IMR-90 (cell line): ENCODE measurements around the gene GSTA2. TPM values are rescaled to one million over a fixed set of nuclear protein-coding genes. Genes with fewer than 3 reads are reported as not detected.

Experiments
- ATAC-seq: fragments of 200-7000 bp; cut with Tn5 transposase; 2 replicates; pipeline ENCODE4 v1.9.1; 2020; ENCODE audit warnings: low read depth, mild to moderate bottlenecking, moderate library complexity
- BruUV-seq: library from RNA; stranded (reverse); fragments of 400-500 nt; replicated peaks from 2 replicates; lab custom pipeline; 2021; lab: Mats Ljungman, UMichigan
- CTCF ChIA-PET: fragments of 300-600 bp; formaldehyde crosslinking; extraction: SDS; loops from one replicate; lab custom pipeline; 2021; ENCODE audit warnings: antibody characterized with exemption; lab: Yijun Ruan, JAX
- POLR2A ChIA-PET: fragments of 300-600 bp; sonication (Branson Sonifier 250); formaldehyde crosslinking; loops from one replicate; lab custom pipeline; 2022; ENCODE audit warnings: antibody characterized with exemption; ENCODE audit not compliant: unreplicated experiment; lab: Charles Lee
- DNase-seq: peaks from one replicate; pipeline ENCODE4 v3.0.0; 2013
- H2AFZ ChIP-seq: replicated peaks from 2 replicates; pipeline ENCODE3; 2013; ENCODE audit warnings: low read length, mild to moderate bottlenecking; ENCODE audit not compliant: poor library complexity
- H2AK5ac ChIP-seq: 2 replicates; pipeline ENCODE4 v1.6.1; 2013; ENCODE audit warnings: low read depth, low read length, inconsistent platforms
- H2AK9ac ChIP-seq: replicated peaks from 2 replicates; pipeline ENCODE3; 2013; ENCODE audit warnings: mild to moderate bottlenecking, low read depth, low read length, moderate library complexity; ENCODE audit not compliant: poor library complexity
- H2BK120ac ChIP-seq: 2 replicates; pipeline ENCODE4 v1.6.1; 2013; ENCODE audit warnings: low read depth, low read length, inconsistent platforms
- H2BK15ac ChIP-seq: 3 replicates; pipeline ENCODE4 v1.6.1; 2013; ENCODE audit warnings: low read depth, low read length, inconsistent platforms
- H2BK20ac ChIP-seq: 2 replicates; pipeline ENCODE4 v1.6.1; 2013; ENCODE audit warnings: low read depth, mild to moderate bottlenecking, inconsistent platforms, low read length, moderate library complexity
- H2BK5ac ChIP-seq: 2 replicates; pipeline ENCODE4 v1.6.1; 2013; ENCODE audit warnings: mild to moderate bottlenecking, low read depth, low read length, inconsistent platforms; ENCODE audit not compliant: poor library complexity, severe bottlenecking
- H3K14ac ChIP-seq: replicated peaks from 2 replicates; pipeline ENCODE4 v1.6.1; 2013; ENCODE audit warnings: low read depth, low read length, inconsistent platforms
- H3K18ac ChIP-seq: 2 replicates; pipeline ENCODE4 v1.6.1; 2013; ENCODE audit warnings: low read depth, low read length, control low read depth
- H3K23ac ChIP-seq: 2 replicates; pipeline ENCODE4 v1.6.1; 2013; ENCODE audit warnings: low read depth, low read length, inconsistent platforms
- H3K27ac ChIP-seq: 2 replicates; pipeline ENCODE4 v1.5.1; 2013; ENCODE audit warnings: mild to moderate bottlenecking, control low read depth, low read length; ENCODE audit not compliant: insufficient read depth
- H3K27me3 ChIP-seq: 2 replicates; pipeline ENCODE4 v1.6.1; 2013; ENCODE audit warnings: low read length; ENCODE audit not compliant: control insufficient read depth, insufficient read depth
- H3K36me3 ChIP-seq: 2 replicates; pipeline ENCODE4 v1.6.1; 2013; ENCODE audit warnings: low read length, mixed read lengths; ENCODE audit not compliant: control insufficient read depth, insufficient read depth
- H3K4ac ChIP-seq: 2 replicates; pipeline ENCODE4 v1.6.1; 2013; ENCODE audit warnings: low read depth, low read length, inconsistent platforms
- H3K4me1 ChIP-seq: 2 replicates; pipeline ENCODE4 v1.6.1; 2013; ENCODE audit warnings: low read length, mixed read lengths; ENCODE audit not compliant: control insufficient read depth, insufficient read depth
- H3K4me2 ChIP-seq: 2 replicates; pipeline ENCODE4 v1.6.1; 2013; ENCODE audit warnings: low read depth, mild to moderate bottlenecking, control low read depth, low read length, moderate library complexity
- H3K4me3 ChIP-seq: 2 replicates; pipeline ENCODE4 v1.5.1; 2013; ENCODE audit warnings: low read depth, mild to moderate bottlenecking, control low read depth, low read length, moderate library complexity; ENCODE audit not compliant: insufficient read depth
- H3K56ac ChIP-seq: 2 replicates; pipeline ENCODE4 v1.6.1; 2013; ENCODE audit warnings: low read length, inconsistent platforms; ENCODE audit not compliant: insufficient read depth; ENCODE audit errors: extremely low read depth
- H3K79me1 ChIP-seq, 2 experiments: 2 replicates each; pipeline ENCODE4 v1.6.1; 2013; ENCODE audit warnings: low read length in 2 of 2, inconsistent platforms in 1 of 2, low read depth in 1 of 2
- H3K9ac ChIP-seq: 2 replicates; pipeline ENCODE4 v1.6.1; 2013; ENCODE audit warnings: low read depth, low read length, control low read depth
- H3K9me1 ChIP-seq: 2 replicates; pipeline ENCODE4 v1.6.1; 2013; ENCODE audit warnings: low read length, inconsistent platforms; ENCODE audit not compliant: insufficient read depth
- H3K9me3 ChIP-seq: 2 replicates; pipeline ENCODE4 v1.6.1; 2013; ENCODE audit warnings: low read length; ENCODE audit not compliant: control insufficient read depth, insufficient read depth
- H4K20me1 ChIP-seq: 2 replicates; pipeline ENCODE4 v1.6.1; 2013; ENCODE audit warnings: low read length, inconsistent platforms; ENCODE audit not compliant: insufficient read depth
- H4K5ac ChIP-seq: 2 replicates; pipeline ENCODE4 v1.6.1; 2013; ENCODE audit warnings: mild to moderate bottlenecking, low read depth, low read length, control low read depth
- H4K8ac ChIP-seq, 2 experiments: 2 replicates each; pipeline ENCODE4 v1.6.1; 2013; ENCODE audit warnings: low read depth in 2 of 2, low read length in 2 of 2, control low read depth in 1 of 2, inconsistent platforms in 1 of 2
- H4K91ac ChIP-seq: 2 replicates; pipeline ENCODE4 v1.6.1; 2013; ENCODE audit warnings: low read depth, low read length, inconsistent platforms; ENCODE audit not compliant: insufficient read depth
- BHLHE40 ChIP-seq: fragments of 150-350 bp; IDR thresholded peaks from 2 replicates; pipeline ENCODE4 v1.6.1; 2016; ENCODE audit warnings: mild to moderate bottlenecking, low read depth, low read length
- CEBPB ChIP-seq: IDR thresholded peaks from 2 replicates; pipeline ENCODE4 v1.6.1; 2012; ENCODE audit warnings: low read depth, low read length, improper control_type of control experiment
- FOS ChIP-seq: fragments of 150-350 bp; IDR thresholded peaks from 2 replicates; pipeline ENCODE4 v1.6.1; 2016; ENCODE audit warnings: low read depth, low read length
- MAFK ChIP-seq: IDR thresholded peaks from 2 replicates; pipeline ENCODE4 v1.6.1; 2012; ENCODE audit warnings: low read depth, low read length, improper control_type of control experiment
- MAZ ChIP-seq: IDR thresholded peaks from 2 replicates; pipeline ENCODE4 v1.6.1; 2012; ENCODE audit warnings: low read depth, mild to moderate bottlenecking, low read length, improper control_type of control experiment, moderate library complexity, borderline replicate concordance
- MXI1 ChIP-seq: IDR thresholded peaks from 2 replicates; pipeline ENCODE4 v1.6.1; 2012; ENCODE audit warnings: low read depth, mild to moderate bottlenecking, low read length, moderate library complexity, borderline replicate concordance
- NFE2L2 ChIP-seq: fragments of 150-350 bp; IDR thresholded peaks from 2 replicates; pipeline ENCODE4 v1.6.1; 2016; ENCODE audit warnings: low read depth, mild to moderate bottlenecking, low read length
- POLR2A ChIP-seq: IDR thresholded peaks from 2 replicates; pipeline ENCODE4 v1.6.1; 2012; ENCODE audit warnings: mild to moderate bottlenecking, low read depth, low read length
- RAD21 ChIP-seq: IDR thresholded peaks from 2 replicates; pipeline ENCODE4 v1.6.1; 2012; ENCODE audit warnings: low read length, improper control_type of control experiment
- RCOR1 ChIP-seq: IDR thresholded peaks from 2 replicates; pipeline ENCODE4 v1.6.1; 2012; ENCODE audit warnings: mild to moderate bottlenecking, low read length, improper control_type of control experiment; ENCODE audit not compliant: insufficient replicate concordance
- RFX5 ChIP-seq: IDR thresholded peaks from 2 replicates; pipeline ENCODE4 v1.8.0; 2012; ENCODE audit warnings: low read depth, mild to moderate bottlenecking, low read length, moderate library complexity
- SMC3 ChIP-seq: fragments of 150-350 bp; IDR thresholded peaks from 2 replicates; pipeline ENCODE4 v1.6.1; 2016; ENCODE audit warnings: low read depth, mild to moderate bottlenecking, antibody characterized with exemption, low read length, moderate library complexity
- USF2 ChIP-seq: fragments of 150-350 bp; IDR thresholded peaks from 2 replicates; pipeline ENCODE4 v1.6.1; 2017; ENCODE audit warnings: mild to moderate bottlenecking, antibody characterized with exemption, low read length, low read depth
- dilution Hi-C: fragments of 300-500 bp; cut with HindIII; formaldehyde crosslinking; loops from one replicate; pipeline ENCODE4 v1.14.3; 2018; ENCODE audit warnings: low sequenced_read_pairs; ENCODE audit not compliant: unreplicated experiment
- in situ Hi-C: fragments of 300-500 bp; cut with MboI; formaldehyde crosslinking; loops from 3 replicates; pipeline ENCODE4 v1.14.3; 2019; ENCODE audit warnings: low sequenced_read_pairs, inconsistent platforms, mixed read lengths
- intact Hi-C: fragments of 100-400 bp; cut with micrococcal nuclease; formaldehyde crosslinking; loops from 2 replicates; pipeline ENCODE4 v1.10.0; 2022
- polyA plus RNA-seq, 3 experiments: library from polyadenylated mRNA; depleted of rRNA; stranded (reverse); fragments of >200 nt; gene quantifications; 2 replicates each; pipeline ENCODE4 v1.2.3, GENCODE V29; 2012; ENCODE audit warnings: low replicate concordance in 1 of 3
- total RNA-seq: library from RNA; depleted of rRNA; stranded (reverse); fragments of >200 nt; gene quantifications from 2 replicates; pipeline ENCODE4 v1.2.3, GENCODE V29; 2012

GSTA2 gene
- total and polyA plus RNA-seq, 2 of the 4 experiments (the other 2 are of a cell fraction) = not detected

GRCh38 chr6:52718550-52718949, 44.7 kb downstream of the GSTA2 start:
- Histone ChIP-seq H2AK5ac (no peak overlapping the region), H2BK15ac (no peak overlapping the region), H3K9me1 (no peaks in the 10 kb centered on the region), H3K23ac (no peak overlapping the region), H3K4me1 (no peaks in the 10 kb centered on the region), H3K4me3 (no peak overlapping the region), H3K9ac (no peak overlapping the region), H3K14ac (no peak overlapping the region), H3K9me3 (no peaks in the 10 kb centered on the region), H3K79me1 (no peaks in the 10 kb centered on the region), H2BK20ac (no peak overlapping the region), H4K8ac (no peak overlapping the region), H2AFZ (no peak overlapping the region), H2BK5ac (no peak overlapping the region), H3K27ac (no peak overlapping the region), H3K56ac (no peak overlapping the region), H2BK120ac (no peak overlapping the region), H2AK9ac (no peak overlapping the region), H3K18ac (no peak overlapping the region), H3K4ac (no peak overlapping the region), H4K20me1 (no peaks in the 10 kb centered on the region), H4K91ac (no peak overlapping the region), H3K27me3 (peaks cover 13% of the 10 kb centered on the region), H3K4me2 (no peak overlapping the region), H4K5ac (no peak overlapping the region), H3K36me3 (no peaks in the 10 kb centered on the region)
- no peak for TF ChIP-seq RFX5
- no peak for TF ChIP-seq NFE2L2
- no peak for TF ChIP-seq FOS
- no peak for TF ChIP-seq CEBPB
- no peak for TF ChIP-seq USF2
- TF ChIP-seq POLR2A = no peak
- TF ChIP-seq BHLHE40 = no peak
- TF ChIP-seq MAZ = no peak
- TF ChIP-seq MAFK = no peak
- TF ChIP-seq RAD21 = no peak
- no peak for TF ChIP-seq MXI1
- no peak for TF ChIP-seq SMC3
- TF ChIP-seq RCOR1 = no peak
- dilution Hi-C loops (no loop called here), intact Hi-C loops (no loop called here), in situ Hi-C loops (no loop called here)
- ChIA-PET CTCF (interaction anchor here (1.6 kb wide), 1 partner anchor 44 kb away, joined by 3 read pairs; no protein-coding TSS in a partner anchor), POLR2A (no interaction called here)
- DNase-seq = peak; percentile 17
- no peak for ATAC-seq
- BruUV-seq = no TSS peak
